BE2C (cell line): Measurements from ENCODE around the gene CD300LF.

Experiments
- DNase-seq: peaks from one replicate; pipeline ENCODE4 v3.0.0-alpha.2; 2020
- H3K27me3 ChIP-seq: fragments of 250-450 bp; sonication (Bioruptor Pico); 2 replicates; pipeline ENCODE4 v1.5.1; 2020; ENCODE audit warnings: mild to moderate bottlenecking
- H3K36me3 ChIP-seq: fragments of 250-450 bp; sonication (Bioruptor Pico); 2 replicates; pipeline ENCODE4 v1.5.1; 2020; ENCODE audit warnings: mild to moderate bottlenecking
- H3K4me1 ChIP-seq: fragments of 250-450 bp; sonication (Bioruptor Pico); 2 replicates; pipeline ENCODE4 v1.5.1; 2020
- H3K4me3 ChIP-seq: 2 replicates; pipeline ENCODE4 v1.5.1; 2011; ENCODE audit warnings: low read depth, low read length
- H3K9me3 ChIP-seq: fragments of 250-450 bp; sonication (Bioruptor Pico); 2 replicates; pipeline ENCODE4 v1.5.1; 2020
- CTCF ChIP-seq: IDR thresholded peaks from 2 replicates; pipeline ENCODE4 v1.5.1; 2012; ENCODE audit warnings: mild to moderate bottlenecking, low read depth, low read length

The CD300LF gene

DNA sequence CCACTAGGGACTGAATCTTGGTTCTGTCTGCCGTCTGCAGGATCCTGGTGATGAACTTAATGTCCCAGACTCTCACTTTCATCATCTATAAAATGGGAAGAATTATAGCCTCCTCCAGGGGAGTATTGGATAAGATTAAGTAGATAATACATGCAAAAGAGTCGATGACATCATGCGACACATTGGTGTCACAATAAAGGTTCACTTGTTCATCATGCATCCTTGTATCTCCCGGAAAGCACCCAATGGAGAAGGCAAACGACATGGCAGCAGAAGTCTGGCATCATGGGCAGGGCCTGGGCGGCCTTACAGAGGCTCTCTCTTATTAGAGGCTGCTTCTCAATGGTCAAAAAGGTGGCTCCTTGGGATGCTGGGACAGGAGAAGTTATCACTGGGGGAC is 54.1 kb downstream of the CD300LF start:
- Histone ChIP-seq H3K4me3 (no peak overlapping the region), H3K27me3 (peaks cover 22% of the 10 kb centered on the region), H3K4me1 (no peaks in the 10 kb centered on the region), H3K36me3 (no peaks in the 10 kb centered on the region), H3K9me3 (no peaks in the 10 kb centered on the region)
- no peak for TF ChIP-seq CTCF
- DNase-seq: no peak

- DNase-seq: peak; percentile 53
- peaks cover 5% of the 10 kb centered on the region for H3K27me3 ChIP-seq
- no peak overlapping the region for H3K4me3 ChIP-seq
- no peaks in the 10 kb centered on the region for H3K9me3 ChIP-seq
- H3K4me1 ChIP-seq: peaks cover 7% of the 10 kb centered on the region
- no peaks in the 10 kb centered on the region for H3K36me3 ChIP-seq
- TF ChIP-seq CTCF: no peak
These were observed 58.0 kb downstream of the CD300LF start for GRCh38 chr17:74654742-74655141.

GRCh38 chr17:74652020-74652419 is 60.7 kb downstream of the CD300LF start:
- TF ChIP-seq CTCF: no peak
- Histone ChIP-seq H3K4me1 (peaks cover 14% of the 10 kb centered on the region), H3K9me3 (no peaks in the 10 kb centered on the region), H3K36me3 (no peaks in the 10 kb centered on the region), H3K4me3 (no peak overlapping the region), H3K27me3 (no peaks in the 10 kb centered on the region; the same call in none of the 2 replicates)
- DNase-seq: no peak

GRCh38 chr17:74649909-74650308 is 62.8 kb downstream of the CD300LF start:
- Histone ChIP-seq H3K36me3 (no peaks in the 10 kb centered on the region), H3K4me3 (no peak overlapping the region), H3K4me1 (peaks cover 14% of the 10 kb centered on the region), H3K27me3 (no peaks in the 10 kb centered on the region; the same call in none of the 2 replicates), H3K9me3 (no peaks in the 10 kb centered on the region)
- no peak for TF ChIP-seq CTCF
- DNase-seq: peak; percentile 50

GRCh38 chr17:74647871-74648672 is 64.7 kb downstream of the CD300LF start:
- peak; percentile 77 for DNase-seq
- H3K4me1 ChIP-seq: peaks cover 14% of the 10 kb centered on the region
- no peaks in the 10 kb centered on the region; the same call in none of the 2 replicates for H3K27me3 ChIP-seq
- no peak for TF ChIP-seq CTCF
- H3K36me3 ChIP-seq: no peaks in the 10 kb centered on the region
- H3K9me3 ChIP-seq: no peaks in the 10 kb centered on the region
- no peak overlapping the region for H3K4me3 ChIP-seq

- peaks cover 14% of the 10 kb centered on the region for H3K4me1 ChIP-seq
- no peaks in the 10 kb centered on the region for H3K36me3 ChIP-seq
- no peak overlapping the region for H3K4me3 ChIP-seq
- H3K9me3 ChIP-seq: no peaks in the 10 kb centered on the region
- H3K27me3 ChIP-seq: no peaks in the 10 kb centered on the region; the same call in 1 of the 2 replicates
- TF ChIP-seq CTCF: peak; percentile 58
- DNase-seq: no peak
These were observed 66.5 kb downstream of the CD300LF start for GRCh38 chr17:74646231-74646630.
